GM18907 (cell line): ENCODE measurements around the gene P2RX4.
A peak's percentile ranks its signal among the peaks of the same experiment; 100 is the strongest.
"Not testable (repeated sequence)": the region's sequence is repeated elsewhere in the genome, so short reads cannot be mapped to it uniquely, and the experiment has no call there.

Experiments
- ATAC-seq: cut with Tn5 transposase; IDR thresholded peaks from one replicate; pipeline ENCODE4 v1.9.1; 2021; ENCODE audit warnings: mild to moderate bottlenecking, moderate library complexity; ENCODE audit not compliant: unreplicated experiment

The P2RX4 gene

GRCh38 chr12:121209624-121210572, at the start of gene P2RX4:
TSS of gene P2RX4 (plus strand) at chr12:121210129. CDS start at chr12:121210165, 36 bp downstream.
- peak; percentile 88 for ATAC-seq

GRCh38 chr12:121162384-121162783, 47.5 kb upstream of the P2RX4 start:
- ATAC-seq = no peak

GRCh38 chr12:121162985-121163384, 46.9 kb upstream of the P2RX4 start:
- no peak for ATAC-seq

GRCh38 chr12:121164839-121165238, 45.1 kb upstream of the P2RX4 start:
- not testable (repeated sequence) for ATAC-seq

- no peak for ATAC-seq
Measured at GRCh38 chr12:121165316-121165715, 44.6 kb upstream of the P2RX4 start.

GRCh38 chr12:121166356-121166755, 43.6 kb upstream of the P2RX4 start:
- ATAC-seq = no peak

GRCh38 chr12:121167232-121167820, 42.6 kb upstream of the P2RX4 start:
- no peak for ATAC-seq

- ATAC-seq = no peak
Measured at GRCh38 chr12:121167951-121168350, 42.0 kb upstream of the P2RX4 start.

GRCh38 chr12:121170151-121170550, 39.8 kb upstream of the P2RX4 start:
- ATAC-seq = no peak

- ATAC-seq = no peak
Measured at GRCh38 chr12:121170611-121171260, 39.2 kb upstream of the P2RX4 start.

- no peak for ATAC-seq
Measured at GRCh38 chr12:121172145-121172544, 37.8 kb upstream of the P2RX4 start.

GRCh38 chr12:121175383-121176119, 34.4 kb upstream of the P2RX4 start:
- ATAC-seq = no peak

- ATAC-seq = no peak
Measured at GRCh38 chr12:121176826-121177529, 33.0 kb upstream of the P2RX4 start.

GRCh38 chr12:121181181-121181580, 28.7 kb upstream of the P2RX4 start:
- no peak for ATAC-seq

- ATAC-seq = no peak
Measured at GRCh38 chr12:121182222-121182893, 27.6 kb upstream of the P2RX4 start.

GRCh38 chr12:121184425-121184824, 25.5 kb upstream of the P2RX4 start:
- ATAC-seq = no peak

- no peak for ATAC-seq
Measured at GRCh38 chr12:121184984-121185889, 24.7 kb upstream of the P2RX4 start.

- no peak for ATAC-seq
Measured at GRCh38 chr12:121186826-121187225, 23.1 kb upstream of the P2RX4 start.

- no peak for ATAC-seq
Measured at GRCh38 chr12:121187501-121187900, 22.4 kb upstream of the P2RX4 start.
